ENCODE results near the gene NRL. TPM values are rescaled to one million over a fixed set of nuclear protein-coding genes. Genes with fewer than 3 reads are reported as not detected.

Gene NRL
- total RNA-seq, 1 donor from 2014 or later = 3.6 TPM

- H3K4me3 ChIP-seq (ENCODE audit: low read depth, low read length) = no peak overlapping the region
- no peak for TF ChIP-seq CTCF (IDR thresholded peaks at IDR 0.05; ENCODE audit: insufficient read depth, low read length, poor library complexity, severe bottlenecking)
- H3K27me3 ChIP-seq (ENCODE audit: control insufficient read depth, insufficient read depth, low read length) = no peaks in the 10 kb centered on the region
- no peak for DNase-seq (ENCODE audit: low read depth)
- peaks cover 4% of the 10 kb centered on the region for H3K36me3 ChIP-seq (ENCODE audit: control insufficient read depth, insufficient read depth, low read length)
Observed at GRCh38 chr14:24098927-24099813, 15.6 kb downstream of the NRL start.

DNA sequence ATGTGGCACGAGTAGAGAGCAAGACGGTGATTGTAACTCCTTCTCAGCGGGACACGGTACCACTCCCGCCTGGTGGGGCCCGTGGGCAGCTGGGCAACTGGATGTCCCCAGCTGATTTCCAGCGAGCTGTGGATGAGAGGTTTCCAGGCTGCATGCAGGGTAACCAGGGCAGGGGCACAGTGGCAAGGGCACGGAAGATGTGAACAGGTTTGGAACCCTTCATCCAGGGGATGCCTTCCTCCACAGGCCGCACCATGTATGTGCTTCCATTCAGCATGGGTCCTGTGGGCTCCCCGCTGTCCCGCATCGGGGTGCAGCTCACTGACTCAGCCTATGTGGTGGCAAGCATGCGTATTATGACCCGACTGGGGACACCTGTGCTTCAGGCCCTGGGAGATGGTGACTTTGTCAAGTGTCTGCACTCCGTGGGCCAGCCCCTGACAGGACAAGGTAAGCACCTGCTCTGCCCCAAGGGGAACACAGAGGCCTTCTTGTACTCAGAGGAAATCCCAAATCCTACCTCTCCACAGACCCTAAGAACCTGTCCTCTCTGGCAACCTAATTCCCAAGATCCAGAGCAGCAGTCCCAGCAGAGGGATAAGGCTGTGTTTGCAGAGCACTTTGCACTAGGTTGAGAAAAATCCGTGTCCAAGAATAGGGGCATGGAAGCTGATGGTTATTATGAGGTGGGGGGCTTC lies 16.4 kb downstream of the NRL start:
- DNase-seq (ENCODE audit: low read depth) = no peak
- Histone ChIP-seq H3K27me3 (ENCODE audit: control insufficient read depth, insufficient read depth, low read length) (no peaks in the 10 kb centered on the region), H3K36me3 (ENCODE audit: control insufficient read depth, insufficient read depth, low read length) (peaks cover 4% of the 10 kb centered on the region), H3K4me3 (ENCODE audit: low read depth, low read length) (no peak overlapping the region)
- TF ChIP-seq CTCF (IDR thresholded peaks at IDR 0.05; ENCODE audit: insufficient read depth, low read length, poor library complexity, severe bottlenecking) = no peak

DNA sequence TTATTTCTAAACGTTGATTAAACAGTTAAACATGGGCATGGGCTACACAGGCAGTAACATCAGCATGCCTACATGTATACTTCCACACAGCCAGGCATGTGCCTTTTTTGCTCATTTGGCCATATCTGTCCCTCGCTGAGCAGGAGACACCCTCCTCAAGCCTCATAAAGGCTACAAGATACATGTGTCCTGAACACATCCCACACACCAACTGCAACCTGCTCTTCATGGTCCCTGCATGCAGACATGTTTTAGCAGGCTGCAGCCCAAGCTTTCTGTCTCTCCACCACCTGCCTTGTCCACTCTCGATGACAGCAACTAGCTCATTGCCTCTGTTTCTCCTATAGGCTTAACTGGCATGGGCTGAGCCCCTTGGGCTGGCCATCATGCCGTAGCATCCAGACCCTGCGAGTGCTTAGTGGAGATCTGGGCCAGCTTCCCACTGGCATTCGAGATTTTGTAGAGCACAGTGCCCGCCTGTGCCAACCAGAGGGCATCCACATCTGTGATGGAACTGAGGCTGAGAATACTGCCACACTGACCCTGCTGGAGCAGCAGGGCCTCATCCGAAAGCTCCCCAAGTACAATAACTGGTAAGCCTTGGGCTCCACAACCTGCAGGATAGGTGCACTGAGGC lies 18.1 kb downstream of the NRL start:
- H3K36me3 ChIP-seq (ENCODE audit: control insufficient read depth, insufficient read depth, low read length) = peaks cover 4% of the 10 kb centered on the region
- no peak for DNase-seq (ENCODE audit: low read depth)
- no peak overlapping the region for H3K4me3 ChIP-seq (ENCODE audit: low read depth, low read length)
- H3K27me3 ChIP-seq (ENCODE audit: control insufficient read depth, insufficient read depth, low read length) = no peaks in the 10 kb centered on the region
- no peak for TF ChIP-seq CTCF (IDR thresholded peaks at IDR 0.05; ENCODE audit: insufficient read depth, low read length, poor library complexity, severe bottlenecking)

GRCh38 chr14:24095271-24096068 lies 19.3 kb downstream of the NRL start:
- no peak for DNase-seq (ENCODE audit: low read depth)
- peak overlapping the region; percentile 82 for H3K4me3 ChIP-seq (ENCODE audit: low read depth, low read length)
- TF ChIP-seq CTCF (IDR thresholded peaks at IDR 0.05; ENCODE audit: insufficient read depth, low read length, poor library complexity, severe bottlenecking) = no peak
- peaks cover 1% of the 10 kb centered on the region for H3K36me3 ChIP-seq (ENCODE audit: control insufficient read depth, insufficient read depth, low read length)
- H3K27me3 ChIP-seq (ENCODE audit: control insufficient read depth, insufficient read depth, low read length) = no peaks in the 10 kb centered on the region

DNA sequence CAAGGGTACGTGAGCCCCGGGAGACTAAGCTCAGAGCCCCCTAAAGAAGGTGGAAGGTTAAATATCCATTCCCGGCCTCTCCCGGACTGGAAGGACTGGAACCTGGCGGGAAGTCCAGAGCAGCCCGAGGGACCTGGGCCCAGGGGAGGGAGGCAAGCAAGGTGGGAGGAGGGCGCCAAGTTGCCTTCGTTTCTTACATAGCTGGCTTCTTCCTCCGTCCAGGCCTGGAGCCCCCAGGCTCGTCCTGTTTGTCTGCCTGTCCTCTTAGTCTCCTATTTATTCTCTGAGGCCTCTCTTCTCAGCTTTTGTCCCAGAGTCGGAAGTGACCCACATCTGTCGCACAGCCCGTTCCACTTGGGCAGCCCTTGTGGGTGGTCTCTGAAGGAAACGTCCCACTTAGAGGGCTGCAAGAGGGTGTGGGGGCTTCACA lies 19.9 kb downstream of the NRL start:
- TF ChIP-seq CTCF (IDR thresholded peaks at IDR 0.05; ENCODE audit: insufficient read depth, low read length, poor library complexity, severe bottlenecking) = no peak
- Histone ChIP-seq H3K36me3 (ENCODE audit: control insufficient read depth, insufficient read depth, low read length) (no peaks in the 10 kb centered on the region), H3K27me3 (ENCODE audit: control insufficient read depth, insufficient read depth, low read length) (no peaks in the 10 kb centered on the region), H3K4me3 (ENCODE audit: low read depth, low read length) (peak overlapping the region; percentile 82)
- DNase-seq (ENCODE audit: low read depth) = no peak

Data from kidney epithelial cell (primary cell).